H1 (cell line): Measurements from ENCODE around the gene SBF2. TPM values are rescaled to one million over a fixed set of nuclear protein-coding genes. Genes with fewer than 3 reads are reported as not detected.

Experiments
- EZH2 ChIP-seq: fragments of 200-600 bp; sonication (generic); IDR thresholded peaks from 2 replicates; pipeline ENCODE4 v1.7.1; 2012; ENCODE audit warnings: low read depth, mild to moderate bottlenecking, moderate library complexity, low read length, inconsistent platforms; ENCODE audit not compliant: severe bottlenecking
- KDM1A ChIP-seq: fragments of 200-600, 300-600 bp; sonication (generic); IDR thresholded peaks from 2 replicates; pipeline ENCODE4 v1.7.1; 2016; ENCODE audit warnings: mild to moderate bottlenecking, low read length, borderline replicate concordance
- SIX5 ChIP-seq: IDR thresholded peaks from 2 replicates; pipeline ENCODE4 v1.6.1; 2011; ENCODE audit warnings: mild to moderate bottlenecking, low read depth, low read length
- SRF ChIP-seq: IDR thresholded peaks from 2 replicates; pipeline ENCODE4 v1.6.1; 2011; ENCODE audit warnings: mild to moderate bottlenecking, low read depth, low read length, moderate library complexity
- YY1 ChIP-seq: IDR thresholded peaks from 2 replicates; pipeline ENCODE4 v1.6.1; 2011; ENCODE audit warnings: low read depth, mild to moderate bottlenecking, low read length
- polyA plus RNA-seq, 7 experiments: library from polyadenylated mRNA; depleted of rRNA in 3 of 7; stranded (reverse) in 5 of 7; unstranded in 2 of 7; fragments of >200 nt in 5 of 7; fragments of 200-250 nt in 2 of 7; gene quantifications; 1 replicate in 5 of 7; 2 replicates in 1 of 7; 4 replicates in 1 of 7; pipeline versions ENCODE4 v1.2.1 to v1.2.3, GENCODE V29; 2011 to 2013; ENCODE audit warnings: missing spikeins in 2 of 7, mixed read lengths in 2 of 7
- total RNA-seq: library from RNA; stranded (reverse); fragmentation: NEBNext Ultra II Directional; extraction: Animal tissue kit (Norgen Biotek cat#: 25700); gene quantifications from 2 replicates; pipeline ENCODE4 v1.2.1, GENCODE V29; 2021
- TF ChIP-seq, protein P1 (sequence below): fragments of 300-600 bp; sonication (generic); IDR thresholded peaks from 2 replicates; pipeline ENCODE4 v1.7.1; 2012; ENCODE audit warnings: low read length, moderate library complexity, mild to moderate bottlenecking, inconsistent platforms; ENCODE audit not compliant: insufficient replicate concordance

SBF2 gene
- total and polyA plus RNA-seq, 2 of the 8 experiments (the other 6 are each of a cell fraction or from before 2014, with no cell fraction given), result 36.7 to 50.5 TPM

DNA sequence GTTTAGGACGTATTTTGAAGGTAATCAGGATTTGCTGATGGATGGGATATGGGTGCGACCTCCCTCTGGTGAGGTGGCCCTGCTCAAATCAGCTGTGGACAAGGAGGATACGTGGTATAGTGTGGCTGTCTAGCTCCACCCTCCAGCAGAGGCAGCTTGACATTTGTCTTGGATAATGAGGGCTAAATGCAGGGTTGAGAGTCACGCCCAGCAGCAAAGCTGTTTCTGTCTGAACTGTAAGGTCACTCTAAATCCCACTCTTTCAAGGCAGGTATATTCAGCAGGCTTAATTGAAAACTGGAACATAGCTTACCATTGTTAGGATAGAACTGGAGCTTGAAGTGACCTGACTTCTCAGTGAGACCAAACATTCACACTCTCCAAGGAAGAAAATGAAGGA, 531.5 kb downstream of the SBF2 start (continued):
- TF ChIP-seq, protein P1, sequence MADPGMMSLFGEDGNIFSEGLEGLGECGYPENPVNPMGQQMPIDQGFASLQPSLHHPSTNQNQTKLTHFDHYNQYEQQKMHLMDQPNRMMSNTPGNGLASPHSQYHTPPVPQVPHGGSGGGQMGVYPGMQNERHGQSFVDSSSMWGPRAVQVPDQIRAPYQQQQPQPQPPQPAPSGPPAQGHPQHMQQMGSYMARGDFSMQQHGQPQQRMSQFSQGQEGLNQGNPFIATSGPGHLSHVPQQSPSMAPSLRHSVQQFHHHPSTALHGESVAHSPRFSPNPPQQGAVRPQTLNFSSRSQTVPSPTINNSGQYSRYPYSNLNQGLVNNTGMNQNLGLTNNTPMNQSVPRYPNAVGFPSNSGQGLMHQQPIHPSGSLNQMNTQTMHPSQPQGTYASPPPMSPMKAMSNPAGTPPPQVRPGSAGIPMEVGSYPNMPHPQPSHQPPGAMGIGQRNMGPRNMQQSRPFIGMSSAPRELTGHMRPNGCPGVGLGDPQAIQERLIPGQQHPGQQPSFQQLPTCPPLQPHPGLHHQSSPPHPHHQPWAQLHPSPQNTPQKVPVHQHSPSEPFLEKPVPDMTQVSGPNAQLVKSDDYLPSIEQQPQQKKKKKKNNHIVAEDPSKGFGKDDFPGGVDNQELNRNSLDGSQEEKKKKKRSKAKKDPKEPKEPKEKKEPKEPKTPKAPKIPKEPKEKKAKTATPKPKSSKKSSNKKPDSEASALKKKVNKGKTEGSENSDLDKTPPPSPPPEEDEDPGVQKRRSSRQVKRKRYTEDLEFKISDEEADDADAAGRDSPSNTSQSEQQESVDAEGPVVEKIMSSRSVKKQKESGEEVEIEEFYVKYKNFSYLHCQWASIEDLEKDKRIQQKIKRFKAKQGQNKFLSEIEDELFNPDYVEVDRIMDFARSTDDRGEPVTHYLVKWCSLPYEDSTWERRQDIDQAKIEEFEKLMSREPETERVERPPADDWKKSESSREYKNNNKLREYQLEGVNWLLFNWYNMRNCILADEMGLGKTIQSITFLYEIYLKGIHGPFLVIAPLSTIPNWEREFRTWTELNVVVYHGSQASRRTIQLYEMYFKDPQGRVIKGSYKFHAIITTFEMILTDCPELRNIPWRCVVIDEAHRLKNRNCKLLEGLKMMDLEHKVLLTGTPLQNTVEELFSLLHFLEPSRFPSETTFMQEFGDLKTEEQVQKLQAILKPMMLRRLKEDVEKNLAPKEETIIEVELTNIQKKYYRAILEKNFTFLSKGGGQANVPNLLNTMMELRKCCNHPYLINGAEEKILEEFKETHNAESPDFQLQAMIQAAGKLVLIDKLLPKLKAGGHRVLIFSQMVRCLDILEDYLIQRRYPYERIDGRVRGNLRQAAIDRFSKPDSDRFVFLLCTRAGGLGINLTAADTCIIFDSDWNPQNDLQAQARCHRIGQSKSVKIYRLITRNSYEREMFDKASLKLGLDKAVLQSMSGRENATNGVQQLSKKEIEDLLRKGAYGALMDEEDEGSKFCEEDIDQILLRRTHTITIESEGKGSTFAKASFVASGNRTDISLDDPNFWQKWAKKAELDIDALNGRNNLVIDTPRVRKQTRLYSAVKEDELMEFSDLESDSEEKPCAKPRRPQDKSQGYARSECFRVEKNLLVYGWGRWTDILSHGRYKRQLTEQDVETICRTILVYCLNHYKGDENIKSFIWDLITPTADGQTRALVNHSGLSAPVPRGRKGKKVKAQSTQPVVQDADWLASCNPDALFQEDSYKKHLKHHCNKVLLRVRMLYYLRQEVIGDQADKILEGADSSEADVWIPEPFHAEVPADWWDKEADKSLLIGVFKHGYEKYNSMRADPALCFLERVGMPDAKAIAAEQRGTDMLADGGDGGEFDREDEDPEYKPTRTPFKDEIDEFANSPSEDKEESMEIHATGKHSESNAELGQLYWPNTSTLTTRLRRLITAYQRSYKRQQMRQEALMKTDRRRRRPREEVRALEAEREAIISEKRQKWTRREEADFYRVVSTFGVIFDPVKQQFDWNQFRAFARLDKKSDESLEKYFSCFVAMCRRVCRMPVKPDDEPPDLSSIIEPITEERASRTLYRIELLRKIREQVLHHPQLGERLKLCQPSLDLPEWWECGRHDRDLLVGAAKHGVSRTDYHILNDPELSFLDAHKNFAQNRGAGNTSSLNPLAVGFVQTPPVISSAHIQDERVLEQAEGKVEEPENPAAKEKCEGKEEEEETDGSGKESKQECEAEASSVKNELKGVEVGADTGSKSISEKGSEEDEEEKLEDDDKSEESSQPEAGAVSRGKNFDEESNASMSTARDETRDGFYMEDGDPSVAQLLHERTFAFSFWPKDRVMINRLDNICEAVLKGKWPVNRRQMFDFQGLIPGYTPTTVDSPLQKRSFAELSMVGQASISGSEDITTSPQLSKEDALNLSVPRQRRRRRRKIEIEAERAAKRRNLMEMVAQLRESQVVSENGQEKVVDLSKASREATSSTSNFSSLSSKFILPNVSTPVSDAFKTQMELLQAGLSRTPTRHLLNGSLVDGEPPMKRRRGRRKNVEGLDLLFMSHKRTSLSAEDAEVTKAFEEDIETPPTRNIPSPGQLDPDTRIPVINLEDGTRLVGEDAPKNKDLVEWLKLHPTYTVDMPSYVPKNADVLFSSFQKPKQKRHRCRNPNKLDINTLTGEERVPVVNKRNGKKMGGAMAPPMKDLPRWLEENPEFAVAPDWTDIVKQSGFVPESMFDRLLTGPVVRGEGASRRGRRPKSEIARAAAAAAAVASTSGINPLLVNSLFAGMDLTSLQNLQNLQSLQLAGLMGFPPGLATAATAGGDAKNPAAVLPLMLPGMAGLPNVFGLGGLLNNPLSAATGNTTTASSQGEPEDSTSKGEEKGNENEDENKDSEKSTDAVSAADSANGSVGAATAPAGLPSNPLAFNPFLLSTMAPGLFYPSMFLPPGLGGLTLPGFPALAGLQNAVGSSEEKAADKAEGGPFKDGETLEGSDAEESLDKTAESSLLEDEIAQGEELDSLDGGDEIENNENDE, result no peak
- TF ChIP-seq SRF, result no peak
- TF ChIP-seq YY1, result no peak
- no peak for TF ChIP-seq KDM1A
- no peak for TF ChIP-seq SIX5
- no peak for TF ChIP-seq EZH2
